ENCODE results near the gene FAM151A.
A peak's percentile ranks its signal among the peaks of the same experiment; 100 is the strongest.

Gene FAM151A

DNA sequence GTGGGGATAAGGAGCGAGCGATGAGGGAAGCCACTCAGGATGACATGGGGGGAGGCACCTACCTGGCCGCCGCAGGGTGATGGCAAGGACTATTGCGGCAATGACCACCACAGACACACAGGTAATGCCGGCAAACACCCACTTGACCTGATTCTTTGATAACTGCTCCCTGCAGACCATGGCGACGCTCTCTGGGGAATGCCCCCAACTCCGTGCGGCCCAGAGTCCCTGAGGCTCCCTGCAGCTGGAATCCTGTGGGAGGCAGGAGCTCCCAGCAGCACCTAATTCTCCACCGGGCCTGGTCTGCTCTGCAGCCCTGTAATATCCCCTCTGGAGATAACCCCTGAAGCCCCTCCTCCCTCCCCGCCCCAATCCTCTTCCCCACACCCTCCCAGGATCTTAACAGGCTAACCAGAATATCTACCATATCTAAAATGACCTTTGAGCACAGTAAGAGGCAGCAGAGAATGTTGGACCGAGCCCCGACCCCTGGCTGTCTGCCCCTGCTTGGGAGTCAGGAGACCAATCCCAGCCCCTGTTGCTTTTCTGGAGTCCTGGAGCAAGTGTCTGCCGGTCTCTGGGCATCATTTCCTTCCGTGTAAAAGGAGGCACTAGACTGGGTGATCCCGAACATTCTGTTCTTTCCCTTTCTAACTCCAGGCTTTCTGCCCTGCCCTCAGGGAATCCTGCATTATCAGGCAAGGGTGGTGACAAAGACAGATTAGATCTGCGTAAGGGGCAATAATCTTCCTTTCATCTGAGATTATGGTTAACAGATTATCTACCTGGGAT is at the start of gene FAM151A:
TSS of gene FAM151A (minus strand) at position 310 of the 792 bp plus-strand sequence. CDS start at position 180, 130 bp downstream.
- DNase-seq (ENCODE audit: low read depth) = no peak

- DNase-seq (ENCODE audit: low read depth) = peak; percentile 27
These were observed 48.8 kb upstream of the FAM151A start for GRCh38 chr1:54671985-54672608.

DNA sequence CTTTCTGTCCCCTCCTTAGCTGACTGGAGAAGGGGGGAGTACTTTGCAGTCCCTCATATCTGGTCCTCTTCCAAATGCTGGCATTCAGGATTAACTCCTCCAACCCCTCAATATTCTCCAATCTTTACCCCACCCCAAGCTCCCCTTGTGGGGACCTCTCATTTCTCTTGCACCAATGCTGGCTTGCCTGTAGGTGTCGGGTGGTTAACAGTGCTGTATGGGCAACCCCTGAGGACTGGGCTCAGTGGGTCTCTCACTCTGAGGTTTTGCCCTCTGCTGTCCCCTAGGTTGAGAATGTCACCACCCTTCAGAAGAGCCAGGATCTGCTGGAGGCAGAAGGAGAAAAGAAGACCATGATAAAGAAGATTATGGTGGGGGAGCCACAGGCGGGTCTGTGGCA is 45.2 kb upstream of the FAM151A start:
- DNase-seq (ENCODE audit: low read depth) = no peak

DNA sequence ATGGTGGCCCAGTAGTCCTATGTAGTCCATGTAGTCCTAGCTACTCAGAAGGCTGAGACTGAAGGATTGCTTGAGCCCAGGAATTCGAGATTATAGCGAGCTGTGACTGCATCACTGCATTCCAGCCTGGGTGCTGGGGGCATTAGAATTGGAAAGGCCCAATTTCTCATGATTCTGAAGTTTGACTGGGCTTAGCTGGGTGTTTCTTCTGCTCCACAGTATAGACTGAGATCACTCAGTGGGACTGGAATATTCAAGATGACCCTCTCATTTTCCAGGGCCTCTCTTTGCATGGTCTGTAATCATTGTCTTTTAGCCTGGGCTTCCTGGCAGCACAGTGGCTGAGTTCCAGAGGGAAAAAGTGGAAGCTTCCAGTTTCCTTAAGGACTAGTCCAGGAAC is 44.5 kb upstream of the FAM151A start:
- no peak for DNase-seq (ENCODE audit: low read depth)

- no peak for DNase-seq (ENCODE audit: low read depth)
These were observed 43.0 kb upstream of the FAM151A start for GRCh38 chr1:54666333-54666732.

DNA sequence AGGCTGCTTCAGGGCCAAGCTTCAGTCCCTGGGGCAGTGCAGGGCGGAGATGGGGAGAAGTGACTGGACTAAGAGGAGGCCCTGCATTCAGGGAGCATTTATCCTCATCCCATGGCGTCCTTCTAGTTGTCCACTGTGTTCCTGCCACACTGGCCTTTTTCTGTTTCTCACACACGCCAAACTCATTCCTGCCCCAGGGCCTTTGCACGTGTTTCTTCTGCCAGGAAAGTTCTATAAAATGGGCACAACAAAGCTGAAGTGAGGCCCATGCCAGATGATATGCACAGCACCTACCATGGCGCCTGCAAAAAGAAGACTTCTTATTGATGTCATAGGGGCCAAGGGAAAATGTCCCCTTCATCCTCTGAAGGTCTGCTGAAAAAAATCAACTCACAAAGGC is 42.5 kb upstream of the FAM151A start:
- no peak for DNase-seq (ENCODE audit: low read depth)

DNA sequence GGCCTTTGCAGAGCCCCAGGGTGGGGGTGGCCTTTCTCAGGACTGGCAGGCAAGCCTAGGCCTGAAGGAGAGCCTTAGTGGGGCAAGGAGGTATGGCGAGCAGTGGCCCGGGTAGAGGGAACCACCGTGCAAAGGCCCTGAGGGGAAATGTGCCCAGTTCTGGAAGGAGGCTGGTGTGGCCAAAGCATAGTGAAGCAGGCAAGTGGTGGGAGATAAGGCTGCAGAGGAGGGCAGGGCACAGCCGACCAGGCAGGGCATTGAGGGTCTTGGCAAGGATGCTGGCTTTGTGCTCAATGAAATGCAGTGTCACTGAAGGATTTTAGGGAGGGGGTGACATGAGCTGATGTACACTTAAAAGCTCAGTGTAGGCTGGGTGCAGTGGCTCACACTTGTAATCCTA is 41.0 kb upstream of the FAM151A start:
- DNase-seq (ENCODE audit: low read depth) = no peak

DNA sequence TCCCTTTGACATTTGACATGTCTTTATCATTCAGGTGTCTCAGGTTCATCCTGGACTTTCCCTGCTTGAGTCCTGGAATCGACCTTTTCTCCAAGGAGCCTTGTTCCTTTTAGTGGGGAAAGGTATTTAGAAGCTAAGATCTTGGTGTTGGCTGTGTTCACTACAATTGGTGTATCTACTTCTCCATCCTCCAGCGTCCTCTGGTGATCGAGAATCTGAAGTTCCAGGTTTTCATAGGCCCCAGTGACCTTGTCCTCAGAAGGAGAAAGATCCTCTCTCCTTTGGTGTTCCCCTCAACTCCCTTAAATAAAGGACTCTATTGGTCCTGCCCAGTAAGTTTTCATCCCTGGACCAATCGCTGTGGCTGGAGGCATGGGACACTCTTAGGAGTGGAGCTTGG is 40.4 kb upstream of the FAM151A start:
- DNase-seq (ENCODE audit: low read depth) = no peak

GRCh38 chr1:54658164-54658913 is 35.0 kb upstream of the FAM151A start:
- no peak for DNase-seq (ENCODE audit: low read depth)

DNA sequence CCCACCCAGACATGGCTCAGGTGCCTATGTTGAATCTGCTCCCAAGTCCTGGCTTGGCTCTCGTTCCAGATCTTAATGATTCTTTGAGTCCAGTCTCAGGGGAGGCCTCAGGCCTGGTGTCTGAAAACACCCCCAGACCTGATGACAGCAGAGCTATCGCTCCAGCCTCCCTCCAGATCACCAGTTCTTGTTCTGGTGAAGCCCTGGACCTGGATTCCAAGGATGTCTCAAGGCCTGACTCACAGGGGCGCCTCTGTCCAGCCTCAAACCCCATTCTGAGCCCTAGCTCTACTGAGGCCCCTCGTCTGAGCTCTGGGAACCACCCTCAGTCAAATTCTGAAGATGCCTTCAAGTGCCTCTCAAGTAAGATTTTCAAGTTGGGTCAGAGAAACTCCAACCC is 29.7 kb upstream of the FAM151A start:
- DNase-seq (ENCODE audit: low read depth) = no peak

GRCh38 chr1:54652168-54652567 is 28.8 kb upstream of the FAM151A start:
- DNase-seq (ENCODE audit: low read depth) = no peak

DNA sequence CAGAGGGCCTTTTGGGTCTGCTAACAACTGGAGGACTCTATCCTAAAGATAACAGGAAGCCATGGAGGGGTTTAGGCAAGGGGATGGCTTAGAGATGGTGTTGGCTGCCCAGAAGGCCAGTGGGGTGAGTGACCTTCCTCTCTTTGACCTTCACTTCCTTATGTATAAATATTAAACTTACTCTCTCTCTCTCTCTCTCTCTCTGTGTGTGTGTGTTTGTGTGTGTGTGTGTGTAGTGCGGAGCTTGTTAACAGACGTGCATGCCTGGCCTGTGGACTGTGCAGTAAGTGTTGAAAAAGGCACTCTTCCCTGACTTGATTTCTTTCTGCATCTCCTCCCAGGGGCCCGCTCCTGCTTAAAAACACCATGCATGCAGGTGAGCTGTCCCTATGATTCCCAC is 28.3 kb upstream of the FAM151A start:
- no peak for DNase-seq (ENCODE audit: low read depth)

DNA sequence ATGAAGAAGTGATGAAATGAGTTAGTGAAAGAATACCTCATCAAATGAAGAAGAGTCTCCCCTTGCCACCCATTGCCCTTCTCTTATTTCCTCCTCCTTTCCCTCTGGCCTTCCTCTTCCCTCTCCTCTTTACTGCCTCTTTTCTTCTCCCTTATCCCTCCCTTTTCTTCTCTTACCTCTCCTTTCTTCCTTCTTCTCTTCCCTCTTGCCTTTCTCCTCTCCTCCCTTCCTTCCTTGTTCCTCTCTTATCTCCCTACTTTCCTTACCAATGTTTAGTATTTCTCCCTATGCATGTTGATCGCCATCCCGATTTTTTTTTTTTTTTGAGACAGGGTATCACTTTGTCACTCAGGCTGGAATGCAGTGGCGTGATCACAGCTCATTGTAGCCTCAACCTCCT is 27.1 kb upstream of the FAM151A start:
- no peak for DNase-seq (ENCODE audit: low read depth)

DNA sequence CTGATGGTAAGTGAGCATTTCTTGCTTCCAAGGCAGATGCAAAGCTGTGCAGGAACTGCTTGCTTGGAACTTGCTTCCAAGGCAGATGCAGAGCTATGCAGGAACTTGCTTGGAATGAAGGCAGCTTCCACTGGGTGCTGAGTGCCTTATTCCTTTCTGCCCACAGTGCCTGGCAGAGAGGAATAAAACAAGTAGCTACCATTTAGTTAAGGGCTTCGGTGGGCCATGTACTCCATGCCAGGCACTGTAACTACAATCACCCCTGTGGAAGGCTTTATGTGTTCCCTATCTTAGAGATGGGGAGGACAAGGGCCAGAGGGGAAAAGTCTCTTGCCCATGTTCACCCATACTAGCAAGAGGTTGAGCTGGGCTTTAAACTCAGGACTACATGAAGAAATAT is 26.6 kb upstream of the FAM151A start:
- DNase-seq (ENCODE audit: low read depth) = no peak

GRCh38 chr1:54649130-54649898 is 26.0 kb upstream of the FAM151A start:
- DNase-seq (ENCODE audit: low read depth) = no peak

DNA sequence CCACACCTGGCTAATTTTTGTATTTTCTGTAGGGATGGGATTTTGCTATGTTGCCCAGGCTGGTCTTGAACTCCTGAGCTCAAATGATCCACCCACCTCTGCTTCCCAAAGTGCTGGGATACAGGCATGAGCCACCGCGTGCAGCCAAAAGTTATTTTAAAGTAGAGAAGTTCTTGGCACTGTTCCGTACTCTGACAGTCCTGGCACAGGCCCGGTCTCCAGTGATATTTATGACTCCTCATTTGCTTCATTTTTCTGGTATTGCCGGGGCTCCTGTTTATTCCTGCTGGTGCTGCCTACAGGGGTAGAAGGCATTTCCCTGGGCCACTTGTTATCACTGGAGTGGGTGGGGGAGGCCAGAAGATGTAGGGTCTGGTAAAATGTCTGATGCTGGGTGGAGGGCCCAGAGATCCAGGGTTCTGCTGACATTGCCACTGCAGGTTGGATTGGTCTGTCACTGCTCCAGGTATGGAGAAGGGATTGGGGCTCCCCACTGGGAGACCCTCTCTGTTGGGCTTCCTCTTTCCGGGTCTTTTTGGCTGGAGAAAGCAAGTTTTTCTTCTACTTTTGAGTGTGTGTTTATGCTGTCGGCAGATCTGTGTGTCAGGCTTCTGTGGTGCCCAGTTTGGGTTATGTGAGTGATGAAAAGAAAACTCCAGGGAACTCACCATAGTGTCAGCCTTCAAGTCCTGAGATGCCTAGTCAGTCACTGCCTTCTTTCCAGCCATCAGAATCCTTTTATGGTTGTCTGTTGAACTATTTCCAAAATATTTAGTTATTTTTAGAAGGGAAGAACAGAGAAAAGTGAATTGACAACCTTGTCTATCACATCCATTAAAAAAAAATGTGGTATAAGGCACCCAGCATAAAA is 22.7 kb upstream of the FAM151A start:
- DNase-seq (ENCODE audit: low read depth) = no peak

DNA sequence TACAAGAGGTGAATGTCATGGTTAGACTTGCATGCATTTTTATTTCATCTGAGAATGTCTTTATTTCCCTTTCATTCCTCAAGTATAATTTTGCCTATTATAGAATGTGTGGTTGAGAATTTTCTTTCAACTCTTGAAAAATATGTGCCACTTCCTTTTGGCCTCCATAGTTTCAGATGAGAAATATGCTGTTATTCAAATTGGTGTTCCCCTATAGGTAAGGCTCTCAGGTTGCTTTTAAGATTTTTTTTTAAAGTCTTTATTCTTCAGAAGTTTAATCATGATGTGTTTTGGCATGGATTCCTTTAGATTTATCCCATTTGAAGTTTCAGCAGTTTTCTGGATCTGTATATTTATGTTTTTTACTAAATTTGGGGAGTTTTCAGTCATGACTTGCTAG is 20.4 kb upstream of the FAM151A start:
- no peak for DNase-seq (ENCODE audit: low read depth)

- no peak for DNase-seq (ENCODE audit: low read depth)
These were observed 17.8 kb upstream of the FAM151A start, which contains the start of gene MROH7 for GRCh38 chr1:54640863-54641836. TSS of gene MROH7 (plus strand) at chr1:54641786. CDS start at chr1:54652927, 11,141 bp downstream.

GRCh38 chr1:54640361-54640760 is 17.0 kb upstream of the FAM151A start:
- DNase-seq (ENCODE audit: low read depth) = no peak

Data from stimulated activated CD8-positive, alpha-beta memory T cell treated with anti-CD3 and anti-CD28 coated beads, Interleukin-12 subunit alpha, Interleukin-12 subunit beta, amount 100 ng/mL, for 4 hours (primary cell).